Activated gamma-delta T cell (primary cell): ENCODE measurements around the gene AGBL4.

Source experiments
- DNase-seq: peaks from one replicate; lab custom pipeline; 2025; lab: John Stamatoyannopoulos, UW

Gene AGBL4

GRCh38 chr1:48681476-48682305 lies 1342.1 kb downstream of the AGBL4 start:
- DNase-seq = no peak

GRCh38 chr1:48680411-48681035 lies 1343.2 kb downstream of the AGBL4 start:
- no peak for DNase-seq

- no peak for DNase-seq
Measured at GRCh38 chr1:48679859-48680258, 1343.9 kb downstream of the AGBL4 start.

GRCh38 chr1:48678710-48679505 lies 1344.8 kb downstream of the AGBL4 start:
- no peak for DNase-seq

GRCh38 chr1:48677306-48678287 lies 1346.2 kb downstream of the AGBL4 start:
- DNase-seq = no peak

GRCh38 chr1:48676822-48677221 lies 1346.9 kb downstream of the AGBL4 start:
- no peak for DNase-seq

- no peak for DNase-seq
Measured at GRCh38 chr1:48676376-48676775, 1347.4 kb downstream of the AGBL4 start.

- no peak for DNase-seq
Measured at GRCh38 chr1:48675251-48675650, 1348.5 kb downstream of the AGBL4 start.

- DNase-seq = no peak
Measured at GRCh38 chr1:48674641-48675040, 1349.1 kb downstream of the AGBL4 start.

- no peak for DNase-seq
Measured at GRCh38 chr1:48673332-48674105, 1350.2 kb downstream of the AGBL4 start.

GRCh38 chr1:48671578-48671977 lies 1352.2 kb downstream of the AGBL4 start:
- no peak for DNase-seq

- DNase-seq = no peak
Measured at GRCh38 chr1:48670234-48671020, 1353.3 kb downstream of the AGBL4 start.

GRCh38 chr1:48668339-48668738 lies 1355.4 kb downstream of the AGBL4 start:
- DNase-seq = no peak

GRCh38 chr1:48667782-48668181 lies 1356.0 kb downstream of the AGBL4 start:
- DNase-seq = no peak

- DNase-seq = no peak
Measured at GRCh38 chr1:48665708-48666407, 1357.9 kb downstream of the AGBL4 start.

GRCh38 chr1:48661726-48662463 lies 1361.9 kb downstream of the AGBL4 start:
- no peak for DNase-seq

GRCh38 chr1:48659801-48660200 lies 1364.0 kb downstream of the AGBL4 start:
- no peak for DNase-seq

GRCh38 chr1:48657413-48657812 lies 1366.3 kb downstream of the AGBL4 start:
- no peak for DNase-seq
